Thoracic aorta (tissue), 2 donors: ENCODE measurements around the gene PPM1H. TPM values are rescaled to one million over a fixed set of nuclear protein-coding genes. Genes with fewer than 3 reads are reported as not detected.
A peak's percentile ranks its signal among the peaks of the same experiment; 100 is the strongest.

Experiments used
- ATAC-seq: fragments of 150-250 bp; one replicate; pipeline ENCODE4 v1.8.0; 2017; ENCODE audit warnings: low read depth; ENCODE audit not compliant: insufficient number of reproducible peaks, low FRiP score
- DNase-seq: peaks from one replicate; pipeline ENCODE4 v3.0.0-alpha.2; 2020; ENCODE audit warnings: low spot score
- H3K27ac ChIP-seq, 2 donors: fragments of 200-600 bp; sonication (generic); 1 replicate in 1 of 2; 2 replicates in 1 of 2; pipeline ENCODE4 v1.5.1; 2016; ENCODE audit warnings: mild to moderate bottlenecking in 2 of 2, moderate library complexity in 2 of 2
- H3K27me3 ChIP-seq: fragments of 200-600 bp; sonication (generic); replicated peaks from 2 replicates; pipeline ENCODE4 v1.6.0; 2016; ENCODE audit warnings: mild to moderate bottlenecking; ENCODE audit not compliant: insufficient read depth
- H3K36me3 ChIP-seq: fragments of 200-600 bp; sonication (generic); one replicate; pipeline ENCODE4 v1.5.1; 2016
- H3K4me1 ChIP-seq, 2 donors: fragments of 200-600 bp; sonication (generic); 1 replicate in 1 of 2; 2 replicates in 1 of 2; pipeline versions ENCODE4 v1.5.1 to v1.6.0; 2016; ENCODE audit warnings: low read depth in 2 of 2, mild to moderate bottlenecking in 1 of 2; ENCODE audit not compliant: control insufficient read depth in 1 of 2
- H3K4me3 ChIP-seq: fragments of 200-600 bp; sonication (generic); 2 replicates; pipeline ENCODE4 v1.5.1; 2016; ENCODE audit warnings: mild to moderate bottlenecking
- H3K9me3 ChIP-seq: fragments of 200-600 bp; sonication (generic); 2 replicates; pipeline ENCODE4 v1.5.1; 2016
- total RNA-seq, 2 donors: library from RNA; depleted of rRNA; stranded (reverse); fragments of >200 nt; gene quantifications; one replicate each; pipeline versions ENCODE4 v1.1.0 to v1.2.3, GENCODE V29; 2016
- TF ChIP-seq, protein P1 (sequence below): fragments of 200-600 bp; sonication (generic); IDR thresholded peaks from one replicate; pipeline ENCODE4 v1.5.1; 2019; ENCODE audit warnings: antibody characterized with exemption

The PPM1H gene
- total RNA-seq, 2 donors from 2014 or later, result 9.1 to 10.3 TPM

DNA sequence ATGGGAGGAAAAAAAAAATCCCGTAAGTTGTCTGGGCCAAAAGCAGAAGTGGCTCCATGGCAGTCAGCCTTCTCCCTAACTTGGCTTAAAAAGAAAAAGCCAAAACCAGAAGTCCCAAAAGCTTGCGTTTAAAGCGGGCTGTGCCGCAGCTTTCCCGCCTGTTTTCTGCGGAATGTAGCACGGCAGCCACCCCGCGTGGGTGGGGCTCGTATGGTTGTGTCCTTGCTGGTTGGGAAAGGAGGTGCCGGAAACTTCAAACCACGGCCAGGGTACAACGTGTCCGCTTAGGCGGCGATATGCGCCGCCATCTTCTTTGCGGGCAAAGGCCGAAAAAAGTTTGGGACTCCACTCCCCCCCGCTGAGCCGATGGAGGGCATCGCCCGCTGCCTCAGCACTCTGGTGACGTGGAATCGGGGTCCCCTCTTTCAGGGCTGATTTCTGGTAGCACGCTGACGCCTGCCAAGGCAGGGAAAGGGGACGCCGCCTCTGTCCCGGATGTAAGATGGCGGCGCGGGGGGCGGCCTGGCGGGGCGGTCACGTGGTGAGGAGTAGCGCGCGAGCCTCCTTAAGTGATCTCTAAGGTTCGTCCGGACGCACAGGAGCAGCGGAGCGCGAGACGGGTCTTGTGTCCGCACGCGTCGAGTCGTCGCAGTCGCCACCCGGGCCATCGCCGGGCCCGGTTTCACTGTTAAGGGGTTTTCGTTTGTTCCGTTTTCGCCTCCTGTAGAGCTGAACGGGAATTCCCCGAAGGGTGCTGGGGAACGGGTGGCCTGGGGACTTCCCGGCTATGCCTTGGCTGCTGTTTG is 332.5 kb downstream of the PPM1H start:
- Histone ChIP-seq H3K36me3 (no peaks in the 10 kb centered on the region), H3K27ac (peak overlapping the region; percentile 98), H3K4me1 (peaks cover 9 to 21% of the 10 kb centered on the region in 2 donors), H3K4me3 (peak overlapping the region; percentile 95), H3K27me3 (no peaks in the 10 kb centered on the region), H3K9me3 (no peaks in the 10 kb centered on the region)
- DNase-seq (peak; percentile 74), ATAC-seq (peak; percentile 84)
- TF ChIP-seq, protein P1, sequence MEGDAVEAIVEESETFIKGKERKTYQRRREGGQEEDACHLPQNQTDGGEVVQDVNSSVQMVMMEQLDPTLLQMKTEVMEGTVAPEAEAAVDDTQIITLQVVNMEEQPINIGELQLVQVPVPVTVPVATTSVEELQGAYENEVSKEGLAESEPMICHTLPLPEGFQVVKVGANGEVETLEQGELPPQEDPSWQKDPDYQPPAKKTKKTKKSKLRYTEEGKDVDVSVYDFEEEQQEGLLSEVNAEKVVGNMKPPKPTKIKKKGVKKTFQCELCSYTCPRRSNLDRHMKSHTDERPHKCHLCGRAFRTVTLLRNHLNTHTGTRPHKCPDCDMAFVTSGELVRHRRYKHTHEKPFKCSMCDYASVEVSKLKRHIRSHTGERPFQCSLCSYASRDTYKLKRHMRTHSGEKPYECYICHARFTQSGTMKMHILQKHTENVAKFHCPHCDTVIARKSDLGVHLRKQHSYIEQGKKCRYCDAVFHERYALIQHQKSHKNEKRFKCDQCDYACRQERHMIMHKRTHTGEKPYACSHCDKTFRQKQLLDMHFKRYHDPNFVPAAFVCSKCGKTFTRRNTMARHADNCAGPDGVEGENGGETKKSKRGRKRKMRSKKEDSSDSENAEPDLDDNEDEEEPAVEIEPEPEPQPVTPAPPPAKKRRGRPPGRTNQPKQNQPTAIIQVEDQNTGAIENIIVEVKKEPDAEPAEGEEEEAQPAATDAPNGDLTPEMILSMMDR, result no peak

DNA sequence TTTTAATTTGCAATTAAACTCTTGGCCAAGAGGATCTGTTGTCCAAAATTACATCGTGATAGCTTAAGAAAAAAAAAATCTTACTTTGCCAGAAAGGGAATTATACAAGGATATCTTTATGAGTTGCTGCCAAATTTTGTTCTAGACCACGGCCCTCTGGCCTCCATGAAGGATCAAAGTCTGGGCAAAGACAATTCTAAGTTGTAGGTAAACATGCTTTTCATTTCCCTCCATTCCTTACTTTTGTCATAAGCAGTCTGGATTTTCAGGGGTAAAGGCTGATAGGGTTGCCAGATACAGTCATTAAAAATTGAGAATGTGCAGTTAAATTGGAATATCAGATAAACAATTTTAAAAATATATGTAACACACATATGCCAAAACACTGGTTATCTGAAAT is 333.2 kb downstream of the PPM1H start:
- no peak for ATAC-seq
- Histone ChIP-seq H3K4me1 (peaks cover 9 to 21% of the 10 kb centered on the region in 2 donors), H3K27ac (peak overlapping the region; percentile 98), H3K36me3 (no peaks in the 10 kb centered on the region), H3K27me3 (no peaks in the 10 kb centered on the region), H3K9me3 (no peaks in the 10 kb centered on the region), H3K4me3 (peak overlapping the region; percentile 95)
- TF ChIP-seq, protein P1, result no peak
- no peak for DNase-seq

DNA sequence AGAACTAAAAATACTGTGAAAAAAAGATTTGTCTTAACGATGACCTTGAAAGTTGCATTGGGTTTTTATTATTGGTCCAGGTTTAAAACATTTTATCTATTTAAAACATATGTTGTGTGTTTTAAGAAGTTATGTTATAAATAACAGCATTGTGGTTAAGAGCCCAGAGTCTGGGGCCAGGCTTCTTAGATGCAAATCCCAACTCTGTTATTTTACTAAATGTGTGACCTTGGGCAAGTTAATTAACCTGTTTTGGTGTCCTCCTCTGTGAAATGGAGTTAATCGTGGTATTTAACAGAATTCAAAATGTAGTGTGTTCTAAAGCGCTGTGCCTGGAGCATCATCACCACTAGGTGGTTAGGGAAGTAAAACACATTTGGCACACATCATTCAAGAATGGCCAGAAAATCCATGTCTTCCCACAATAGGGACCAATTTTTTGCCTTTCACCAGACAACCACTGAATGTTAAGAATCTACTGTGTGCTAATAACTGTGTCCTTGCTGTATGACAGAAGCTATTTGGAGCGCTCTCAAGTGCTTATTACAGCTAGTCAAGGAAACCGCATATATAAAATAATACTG is 335.0 kb downstream of the PPM1H start:
- peaks cover under 1 to 9% of the 10 kb centered on the region in 2 donors for H3K4me1 ChIP-seq
- H3K9me3 ChIP-seq, result no peaks in the 10 kb centered on the region
- no peak overlapping the region for H3K27ac ChIP-seq
- no peak for ATAC-seq
- H3K27me3 ChIP-seq, result no peaks in the 10 kb centered on the region
- no peak for DNase-seq
- no peak overlapping the region for H3K4me3 ChIP-seq
- H3K36me3 ChIP-seq, result no peaks in the 10 kb centered on the region
- TF ChIP-seq, protein P1, result no peak

DNA sequence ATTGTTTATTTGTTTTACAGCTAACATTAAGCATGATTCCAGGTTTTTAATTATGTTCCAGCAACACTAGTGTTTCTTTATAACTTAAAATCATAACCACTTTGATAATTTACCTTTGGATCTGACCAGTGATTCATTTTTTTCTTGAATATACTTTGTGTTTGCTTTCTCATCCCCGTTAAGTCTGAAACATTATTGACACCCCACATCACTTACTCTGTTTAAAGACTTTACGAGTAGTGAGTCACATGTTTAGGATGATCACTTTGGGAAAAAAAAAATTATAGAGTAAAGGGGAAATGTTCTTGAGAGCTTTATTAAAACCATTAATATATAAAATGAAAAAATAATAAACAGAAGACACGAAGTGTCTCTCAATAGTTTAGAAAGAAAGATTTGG is 336.1 kb downstream of the PPM1H start:
- TF ChIP-seq, protein P1, result no peak
- H3K4me1 ChIP-seq, result peaks cover 0 to 9% of the 10 kb centered on the region in 2 donors
- DNase-seq (no peak), ATAC-seq (no peak)
- H3K27me3 ChIP-seq, result no peaks in the 10 kb centered on the region
- no peaks in the 10 kb centered on the region for H3K36me3 ChIP-seq
- no peak overlapping the region for H3K27ac ChIP-seq
- H3K9me3 ChIP-seq, result no peaks in the 10 kb centered on the region
- no peak overlapping the region for H3K4me3 ChIP-seq

DNA sequence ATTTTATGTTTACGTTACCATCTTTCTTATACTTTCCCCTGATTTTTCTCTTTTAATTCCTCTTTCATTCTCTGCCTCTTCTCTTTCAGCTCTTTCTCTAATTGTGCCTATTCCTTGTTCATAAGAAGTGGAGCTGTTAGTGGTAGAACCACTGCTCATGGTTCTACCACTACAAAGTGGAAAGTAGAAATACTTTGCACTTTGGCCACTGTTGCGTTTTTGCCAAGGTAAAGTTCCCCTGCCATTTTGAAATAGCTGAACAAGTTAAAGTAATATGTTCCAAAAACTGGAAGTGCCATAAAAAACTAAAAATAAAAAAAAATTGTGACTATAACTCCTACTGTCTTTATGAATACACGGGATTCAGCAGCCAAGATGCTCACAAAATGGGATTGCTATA is 337.7 kb downstream of the PPM1H start:
- no peaks in the 10 kb centered on the region for H3K9me3 ChIP-seq
- TF ChIP-seq, protein P1, result no peak
- H3K36me3 ChIP-seq, result no peaks in the 10 kb centered on the region
- H3K27me3 ChIP-seq, result no peaks in the 10 kb centered on the region
- peaks cover 0 to 9% of the 10 kb centered on the region in 2 donors for H3K4me1 ChIP-seq
- ATAC-seq (no peak), DNase-seq (no peak)
- H3K27ac ChIP-seq, result no peak overlapping the region
- no peak overlapping the region for H3K4me3 ChIP-seq

Other genes with a start within 250 kb of the PPM1H start
- gene AVPR1A, start 216.1 kb upstream of the PPM1H start, total RNA-seq, result 1 to 10 TPM; 4.3 to 8.5 TPM